ENCODE data around the gene OPCML.

DNA sequence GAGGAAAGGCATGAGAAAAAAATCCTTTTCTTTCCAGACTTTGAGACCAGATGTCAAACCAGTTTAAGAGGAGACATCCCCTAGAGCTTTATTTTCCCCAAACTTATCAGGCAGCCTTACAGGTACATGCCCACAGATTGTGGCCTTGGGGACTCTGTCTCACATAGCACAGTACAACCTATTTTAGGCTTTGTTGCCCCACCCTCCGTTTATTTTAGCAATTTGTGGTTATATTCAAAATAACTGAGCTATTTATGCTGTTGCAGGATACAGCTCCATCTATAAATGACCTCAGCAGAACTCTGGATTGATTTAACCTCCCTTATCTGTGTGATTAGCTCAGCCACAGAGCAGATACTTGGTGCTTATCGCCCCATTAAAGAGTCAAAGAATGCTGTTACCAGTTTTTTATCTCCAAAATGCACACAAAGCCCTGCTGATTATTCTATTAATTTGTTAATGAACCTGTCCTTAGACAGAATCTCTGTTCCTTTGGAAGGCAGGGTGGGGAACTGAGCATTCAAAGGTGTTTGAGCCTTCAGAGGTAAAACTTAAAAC lies 525.2 kb downstream of the OPCML start:
- TF ChIP-seq, protein P1, sequence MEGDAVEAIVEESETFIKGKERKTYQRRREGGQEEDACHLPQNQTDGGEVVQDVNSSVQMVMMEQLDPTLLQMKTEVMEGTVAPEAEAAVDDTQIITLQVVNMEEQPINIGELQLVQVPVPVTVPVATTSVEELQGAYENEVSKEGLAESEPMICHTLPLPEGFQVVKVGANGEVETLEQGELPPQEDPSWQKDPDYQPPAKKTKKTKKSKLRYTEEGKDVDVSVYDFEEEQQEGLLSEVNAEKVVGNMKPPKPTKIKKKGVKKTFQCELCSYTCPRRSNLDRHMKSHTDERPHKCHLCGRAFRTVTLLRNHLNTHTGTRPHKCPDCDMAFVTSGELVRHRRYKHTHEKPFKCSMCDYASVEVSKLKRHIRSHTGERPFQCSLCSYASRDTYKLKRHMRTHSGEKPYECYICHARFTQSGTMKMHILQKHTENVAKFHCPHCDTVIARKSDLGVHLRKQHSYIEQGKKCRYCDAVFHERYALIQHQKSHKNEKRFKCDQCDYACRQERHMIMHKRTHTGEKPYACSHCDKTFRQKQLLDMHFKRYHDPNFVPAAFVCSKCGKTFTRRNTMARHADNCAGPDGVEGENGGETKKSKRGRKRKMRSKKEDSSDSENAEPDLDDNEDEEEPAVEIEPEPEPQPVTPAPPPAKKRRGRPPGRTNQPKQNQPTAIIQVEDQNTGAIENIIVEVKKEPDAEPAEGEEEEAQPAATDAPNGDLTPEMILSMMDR (IDR thresholded peaks at IDR 0.05; ENCODE audit: low read length) = no peak
- TF ChIP-seq EZH2 (optimal IDR thresholded peaks at IDR 0.05; ENCODE audit: low read depth, low read length) (no peak), EZH2phosphoT487 (IDR thresholded peaks at IDR 0.05; ENCODE audit: low read length) (no peak)
